GM21786 (cell line): ENCODE measurements around the gene TTC27.
"Not testable (repeated sequence)": the region's sequence is repeated elsewhere in the genome, so short reads cannot be mapped to it uniquely, and the experiment has no call there.

Experiments used
- ATAC-seq: cut with Tn5 transposase; IDR thresholded peaks from one replicate; pipeline ENCODE4 v1.9.1; 2021; ENCODE audit not compliant: unreplicated experiment

The TTC27 gene

DNA sequence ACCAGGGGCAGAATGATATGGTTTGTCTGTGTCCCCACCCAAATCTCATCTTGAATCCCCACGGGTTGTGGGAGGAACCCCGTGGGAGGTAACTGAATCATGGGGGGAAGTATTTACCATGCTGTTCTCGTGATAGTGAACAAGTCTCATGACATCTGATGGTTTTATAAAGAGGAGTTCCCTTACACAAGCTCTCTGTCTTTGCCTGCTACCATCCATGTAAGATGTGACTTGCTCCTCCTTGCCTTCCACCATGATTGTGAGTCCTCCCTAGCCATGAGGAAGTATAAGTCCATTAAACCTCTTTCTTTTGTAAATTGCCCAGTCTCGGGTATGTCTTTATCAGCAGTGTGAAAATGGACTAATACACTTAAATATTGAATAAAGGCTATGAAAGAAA lies 218.4 kb downstream of the TTC27 start:
- not testable (repeated sequence) for ATAC-seq

GRCh38 chr2:32847734-32848133 lies 219.9 kb downstream of the TTC27 start:
- no peak for ATAC-seq

DNA sequence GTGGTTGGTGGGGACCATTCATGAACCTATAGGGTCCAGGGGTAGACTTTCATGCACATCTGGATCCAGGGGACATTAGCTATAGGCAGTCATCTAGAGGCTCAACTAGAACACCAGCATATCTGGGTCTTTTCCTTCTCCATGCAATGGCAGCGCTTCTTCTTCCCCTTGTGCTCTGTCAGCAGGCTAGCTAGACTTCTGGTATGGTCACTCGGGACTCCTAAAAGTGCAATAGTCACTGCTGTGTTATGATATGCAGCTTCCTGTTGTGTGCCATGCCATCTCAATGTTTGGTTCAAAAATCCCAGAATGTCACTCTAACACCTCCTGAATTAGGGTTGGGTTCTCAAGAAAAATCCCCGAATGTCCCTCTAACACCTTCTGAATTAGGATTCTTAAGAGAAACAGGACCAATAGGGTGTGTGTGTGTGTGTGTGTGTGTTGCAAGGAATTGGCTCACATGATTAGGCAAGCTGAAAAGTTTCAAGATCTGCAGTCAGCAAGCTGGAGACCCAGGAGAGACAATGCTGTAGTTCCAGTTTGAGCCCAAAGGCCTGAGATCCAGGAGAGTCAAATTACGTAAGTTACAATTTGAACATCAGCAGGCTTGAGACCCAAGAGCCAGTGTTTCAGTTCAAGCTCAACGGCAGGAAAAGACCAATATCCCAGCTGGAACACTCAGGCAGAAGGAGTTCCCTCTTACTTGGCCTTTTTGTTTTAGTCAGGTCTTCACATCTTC lies 221.8 kb downstream of the TTC27 start:
- ATAC-seq: no peak

- no peak for ATAC-seq
These were observed 224.1 kb downstream of the TTC27 start for GRCh38 chr2:32851777-32852439.

DNA sequence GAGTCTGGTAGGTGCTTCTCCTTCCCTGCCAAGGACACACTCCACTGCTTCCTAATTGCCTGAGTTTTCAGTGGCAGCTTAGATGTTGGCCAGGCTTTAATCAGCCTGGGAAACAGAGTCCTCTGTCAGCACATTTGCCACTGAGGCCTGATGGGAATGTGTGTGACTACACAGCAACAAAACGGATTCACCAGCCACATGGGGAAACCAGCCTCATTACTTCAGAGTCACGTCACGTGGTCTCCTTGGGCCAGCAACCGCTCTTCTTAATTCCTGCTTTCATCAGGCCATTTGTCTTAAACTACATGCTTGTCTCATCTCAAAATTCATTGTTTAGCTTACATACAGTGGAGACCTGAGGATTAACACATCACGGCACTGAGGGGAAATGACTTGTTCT lies 225.0 kb downstream of the TTC27 start:
- ATAC-seq: no peak

DNA sequence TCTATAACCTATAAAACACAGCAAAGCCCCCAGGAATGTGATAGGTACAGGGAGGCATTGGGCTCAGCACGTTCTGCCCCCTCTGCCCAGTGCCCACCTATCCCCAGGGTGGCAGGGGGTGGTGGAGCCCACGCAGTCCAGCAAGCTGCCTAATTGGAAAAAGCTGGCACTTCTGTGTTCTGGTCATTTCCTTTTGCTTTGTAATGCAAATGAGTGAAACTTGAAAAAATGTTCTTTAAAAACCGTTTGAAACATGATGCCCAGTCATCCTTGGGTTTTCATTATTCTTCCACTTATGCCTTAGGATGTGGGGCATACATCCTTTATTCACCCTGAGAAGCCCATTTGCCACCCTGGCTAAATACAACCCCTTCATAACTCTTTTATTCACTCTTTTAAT lies 229.0 kb downstream of the TTC27 start:
- ATAC-seq: no peak

DNA sequence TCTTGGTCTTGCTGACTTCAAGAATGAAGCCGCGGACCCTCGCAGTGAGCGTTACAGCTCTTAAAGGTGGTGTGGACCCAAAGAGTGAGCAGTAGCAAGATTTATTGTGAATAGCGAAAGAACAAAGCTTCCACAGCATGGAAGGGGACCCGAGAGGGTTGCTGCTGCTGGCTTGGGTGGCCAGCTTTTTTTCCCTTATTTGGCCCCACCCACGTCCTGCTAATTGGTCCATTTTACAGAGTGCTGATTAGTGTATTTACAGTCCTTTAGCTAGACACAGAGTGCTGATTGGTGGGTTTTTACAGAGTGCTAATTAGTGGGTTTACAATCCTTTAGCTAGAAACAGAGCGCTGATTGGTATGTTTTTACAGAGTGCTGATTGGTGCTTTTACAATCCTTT lies 230.9 kb downstream of the TTC27 start:
- ATAC-seq: no peak

- no peak for ATAC-seq
These were observed 232.5 kb downstream of the TTC27 start for GRCh38 chr2:32860385-32860784.

- ATAC-seq: no peak
These were observed 234.6 kb downstream of the TTC27 start for GRCh38 chr2:32862269-32863055.

- ATAC-seq: no peak
These were observed 235.5 kb downstream of the TTC27 start for GRCh38 chr2:32863326-32863725.

DNA sequence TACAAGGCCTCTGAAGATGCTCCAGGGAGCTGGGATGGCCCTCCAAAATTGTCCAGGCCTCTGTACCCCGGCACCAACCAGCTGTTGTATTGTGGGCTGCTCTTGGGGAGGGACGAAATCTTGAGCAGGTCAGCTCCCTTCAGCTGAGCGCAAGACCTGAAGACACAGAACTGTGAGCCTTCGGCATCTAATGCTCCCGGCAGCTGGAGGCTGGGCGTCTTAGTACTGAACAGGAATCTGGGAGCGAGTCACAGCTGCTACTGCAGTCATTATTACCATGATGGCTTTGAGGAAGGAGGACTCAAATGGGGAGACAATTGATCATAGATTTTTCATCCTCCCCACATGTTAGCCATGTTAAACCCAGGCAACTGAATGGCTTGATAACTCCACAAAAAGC lies 236.0 kb downstream of the TTC27 start:
- ATAC-seq: no peak

DNA sequence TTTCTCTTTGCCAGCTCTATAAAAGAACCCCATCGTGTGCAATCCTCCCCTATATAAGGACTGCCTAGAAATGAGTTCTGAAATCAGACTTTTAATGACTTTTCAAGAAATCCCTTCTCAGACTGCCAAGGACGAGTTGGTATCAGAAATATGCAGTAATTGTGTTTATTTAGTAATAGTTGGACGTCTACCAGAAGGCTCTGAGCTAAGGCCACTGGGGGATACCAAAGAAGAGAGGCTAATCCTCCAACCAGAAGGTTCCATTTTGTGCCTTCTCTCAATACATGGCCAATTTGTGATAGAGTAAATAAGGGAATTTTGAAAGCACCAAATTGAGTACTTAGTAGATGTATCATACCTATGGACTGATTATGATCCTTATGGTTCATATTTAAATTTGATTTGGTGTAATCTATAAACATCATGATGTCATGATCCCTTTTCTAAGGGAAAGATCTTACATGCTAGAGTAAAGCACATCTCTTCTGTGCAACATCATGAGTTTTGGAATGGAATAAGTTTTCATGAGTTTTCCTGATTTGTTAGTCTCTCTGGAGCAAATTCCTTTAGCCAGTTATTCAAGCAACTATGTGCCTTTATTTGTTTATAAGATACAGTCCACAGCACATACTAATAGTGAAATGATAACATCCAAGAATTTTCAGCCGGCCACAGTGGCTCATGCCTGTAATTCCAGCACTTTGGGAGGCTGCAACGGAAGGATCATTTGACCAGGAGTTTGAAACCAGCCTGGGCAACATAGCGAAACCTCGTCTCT lies 236.7 kb downstream of the TTC27 start:
- no peak for ATAC-seq

DNA sequence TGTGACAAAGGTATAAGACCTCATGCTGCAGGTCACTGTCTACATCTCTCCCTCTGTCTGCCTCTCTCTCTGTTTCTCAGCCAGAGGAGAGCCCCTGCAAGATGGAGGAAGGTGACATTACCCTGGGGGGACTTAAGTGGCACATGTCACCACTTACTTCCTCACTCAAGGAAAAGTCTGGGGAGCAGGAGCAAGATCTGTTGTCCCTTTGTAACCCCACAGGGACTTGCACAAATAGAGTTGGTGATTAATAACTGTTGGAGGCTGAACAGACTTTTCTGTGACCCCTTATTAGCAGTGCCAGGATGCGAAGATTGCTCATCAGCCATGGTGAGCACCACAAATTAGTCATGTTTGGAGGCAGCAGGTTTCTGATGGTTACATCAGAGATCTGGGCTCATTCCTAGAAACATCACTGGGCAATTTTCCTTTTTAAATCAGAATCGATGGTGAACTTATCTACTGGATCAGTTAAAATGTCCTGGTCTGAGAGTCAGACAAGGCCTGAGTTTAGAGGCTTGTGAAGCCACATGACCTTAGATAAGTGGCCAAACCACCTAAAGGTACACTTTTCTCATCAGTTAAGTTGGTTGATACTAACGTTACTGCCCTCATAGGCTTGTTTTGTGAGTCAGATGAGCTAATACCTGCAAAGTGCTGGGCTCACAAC lies 237.7 kb downstream of the TTC27 start:
- ATAC-seq: no peak

DNA sequence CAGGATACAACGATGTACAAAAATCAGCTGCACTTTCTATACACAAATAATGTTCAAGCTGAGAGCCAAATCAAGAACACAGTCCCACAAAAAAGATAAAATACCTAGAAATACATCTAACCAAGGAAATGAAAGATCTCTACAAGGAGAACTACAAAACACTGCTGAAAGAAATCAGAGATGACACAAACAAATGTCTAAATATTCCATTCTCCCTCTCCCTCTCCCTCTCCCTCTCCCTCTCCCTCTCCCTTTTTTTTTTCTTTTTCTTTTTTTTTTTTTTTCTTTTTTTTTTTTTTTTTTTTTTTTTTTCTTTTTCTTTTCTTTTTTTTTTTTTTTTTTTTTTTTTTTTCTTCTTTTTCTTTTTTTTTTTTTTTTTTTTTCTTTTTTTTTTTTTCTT lies 238.6 kb downstream of the TTC27 start:
- ATAC-seq: not testable (repeated sequence)
